ENCODE measurements around the gene CREB3L1.
A peak's percentile ranks its signal among the peaks of the same experiment; 100 is the strongest.
"Not testable (repeated sequence)": the region's sequence is repeated elsewhere in the genome, so short reads cannot be mapped to it uniquely, and the experiment has no call there.

Gene CREB3L1

DNA sequence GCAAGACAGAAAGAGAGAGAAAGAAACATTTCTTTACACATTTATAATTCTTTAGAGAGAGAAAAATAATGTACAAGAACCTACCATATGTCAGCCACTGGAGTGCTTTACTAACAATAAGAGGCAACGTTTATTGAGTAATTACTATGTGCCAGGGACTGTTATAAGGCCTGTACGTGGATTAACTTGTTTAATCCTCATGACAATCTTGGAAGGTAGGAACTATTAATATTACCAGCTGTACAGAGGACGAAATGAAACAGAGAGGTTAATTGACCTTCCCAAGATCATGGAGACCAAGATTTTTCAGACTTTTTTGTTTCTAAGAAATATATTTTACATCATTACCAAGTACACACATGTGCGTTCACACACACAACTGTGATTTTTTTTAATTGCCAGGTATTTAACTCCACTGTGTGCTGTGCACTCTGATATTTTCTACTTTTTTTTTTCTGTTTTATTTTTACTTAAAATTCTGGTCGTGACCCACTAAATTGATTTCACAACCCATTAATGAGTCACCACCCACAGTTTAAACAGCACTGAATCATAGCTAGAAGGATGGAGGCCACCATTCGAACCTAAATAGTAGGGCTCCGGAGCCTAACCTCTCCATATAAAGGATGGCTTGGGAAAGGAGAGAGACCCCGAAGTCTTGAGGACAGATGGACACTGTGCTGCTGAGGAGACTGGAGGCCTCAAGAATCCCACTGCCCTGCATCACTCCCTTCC, 21.4 kb downstream of the CREB3L1 start:
- DNase-seq: no peak

DNA sequence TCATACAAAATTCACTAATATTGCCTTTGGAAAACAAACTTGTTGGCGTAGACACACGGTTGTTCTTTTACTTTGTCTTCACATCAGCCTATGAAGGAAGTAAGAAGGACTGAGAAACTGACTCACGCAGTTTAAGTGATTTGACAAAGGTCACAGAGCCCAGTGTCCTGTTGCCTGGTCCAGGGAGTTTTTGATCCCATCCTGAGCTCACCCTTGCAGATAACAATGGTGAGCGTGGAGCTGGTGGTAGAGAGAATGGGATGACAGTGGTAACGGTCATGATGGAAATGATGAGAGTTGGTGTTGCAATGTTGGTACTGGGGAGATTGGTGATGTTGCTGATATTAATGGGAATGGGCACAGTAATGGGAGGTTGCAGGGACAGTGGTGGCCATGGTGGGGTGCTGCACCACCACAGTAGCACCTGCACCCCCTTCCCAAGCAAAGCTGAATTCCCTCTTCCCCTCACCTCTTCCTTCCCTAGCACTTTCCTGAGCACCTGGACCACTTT, 22.0 kb downstream of the CREB3L1 start:
- no peak for DNase-seq

DNA sequence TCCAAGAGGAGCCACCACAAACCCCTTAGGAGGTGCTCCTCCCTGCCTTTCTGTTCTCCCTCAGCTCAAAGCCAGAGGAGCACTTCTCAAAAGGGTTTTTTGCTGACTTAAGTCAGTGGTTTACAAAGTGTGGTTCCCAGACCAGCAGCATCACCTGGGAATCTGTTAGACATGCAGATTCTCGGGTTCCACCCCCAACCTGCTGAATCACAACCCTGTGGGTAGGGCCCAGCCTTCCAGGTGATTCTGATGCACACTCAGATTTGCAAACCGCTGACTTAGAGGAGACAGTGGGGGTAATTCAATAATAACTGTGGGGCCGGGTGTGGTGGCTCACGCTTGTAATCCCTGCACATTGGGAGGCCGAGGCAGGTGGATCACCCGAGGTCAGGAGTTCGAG, 22.8 kb downstream of the CREB3L1 start:
- no peak for DNase-seq

DNA sequence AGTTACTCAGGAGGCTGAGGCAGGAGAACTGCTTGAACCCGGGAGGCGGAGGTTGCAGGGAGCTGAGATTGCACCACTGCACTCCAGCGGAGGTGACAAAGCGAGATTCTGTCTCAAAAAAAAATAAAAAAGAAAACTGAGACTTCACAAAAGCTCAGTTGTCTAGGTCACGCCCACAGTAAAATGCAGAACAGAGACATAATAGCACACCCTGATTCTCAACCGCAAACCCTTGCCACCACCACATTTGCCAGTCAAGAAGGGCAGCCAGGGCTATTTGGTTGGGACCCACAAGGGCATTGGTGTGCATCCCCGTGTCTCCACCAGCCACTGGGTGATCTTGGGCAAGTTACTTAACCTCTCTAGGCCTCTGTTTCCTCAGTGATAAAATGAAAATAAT, 25.4 kb downstream of the CREB3L1 start:
- DNase-seq: no peak

DNA sequence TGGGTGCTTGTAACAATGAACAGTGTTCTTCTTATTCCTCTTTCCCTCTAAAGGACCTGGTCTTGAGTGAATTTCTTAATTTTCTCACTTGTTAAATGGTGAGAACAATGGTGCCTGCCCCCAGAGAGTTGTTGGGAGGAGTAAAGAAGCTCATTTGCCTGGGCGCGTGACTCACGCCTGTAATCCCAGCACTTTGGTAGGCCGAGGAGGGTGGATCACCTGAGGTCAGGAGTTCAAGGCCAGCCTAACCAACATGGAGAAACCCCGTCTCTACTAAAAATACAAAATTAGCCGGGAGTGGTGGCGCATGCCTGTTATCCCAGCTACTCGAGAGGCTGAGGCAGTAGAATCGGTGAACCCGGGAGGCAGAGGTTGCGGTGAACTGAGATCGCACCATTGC, 26.6 kb downstream of the CREB3L1 start:
- not testable (repeated sequence) for DNase-seq

DNA sequence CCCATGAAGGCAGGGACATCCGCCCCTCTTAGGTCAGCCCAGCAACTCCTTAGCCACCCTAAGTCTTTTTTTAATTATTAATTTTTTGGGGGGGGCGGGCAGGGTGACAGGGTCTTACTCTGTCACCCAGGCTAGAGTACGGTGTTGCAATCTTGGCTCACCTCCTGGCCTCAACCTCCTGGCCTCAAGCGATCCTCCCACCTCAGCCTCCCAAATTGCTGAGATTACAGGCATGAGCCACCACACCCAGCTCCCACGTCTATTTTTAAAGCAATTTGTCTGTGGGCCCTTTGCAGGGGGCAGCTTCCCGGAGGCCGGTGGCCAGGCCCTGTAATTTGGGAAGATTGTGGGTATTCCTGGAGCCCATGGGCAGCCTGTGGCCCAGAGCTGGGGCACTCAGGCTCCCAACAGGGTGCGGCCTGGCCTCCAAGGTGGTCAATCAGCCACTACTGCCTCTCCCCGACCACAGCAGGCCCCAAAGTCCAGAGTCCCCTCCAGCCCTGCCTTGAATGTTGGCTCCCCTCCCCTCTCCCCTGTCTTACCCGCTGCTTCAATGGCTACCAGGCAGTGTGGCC, 27.2 kb downstream of the CREB3L1 start:
- no peak for DNase-seq

DNA sequence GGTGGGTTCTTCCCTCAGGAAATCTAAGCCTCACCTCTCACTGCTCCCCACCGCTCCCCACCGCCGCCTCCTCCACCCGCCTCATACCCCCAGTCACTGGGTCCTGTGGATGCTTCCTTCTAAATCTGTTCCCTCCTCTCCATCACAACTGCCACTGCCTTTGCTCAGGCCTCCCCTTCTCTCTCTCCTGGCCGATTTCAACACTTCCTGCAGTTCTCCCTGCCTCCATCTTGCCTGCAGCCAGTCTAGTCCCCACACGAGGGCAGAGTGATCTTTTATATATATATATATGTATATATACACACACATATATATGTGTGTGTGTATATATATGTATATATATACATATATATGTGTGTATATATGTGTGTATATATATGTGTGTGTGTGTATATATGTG, 27.8 kb downstream of the CREB3L1 start:
- no peak for DNase-seq

DNA sequence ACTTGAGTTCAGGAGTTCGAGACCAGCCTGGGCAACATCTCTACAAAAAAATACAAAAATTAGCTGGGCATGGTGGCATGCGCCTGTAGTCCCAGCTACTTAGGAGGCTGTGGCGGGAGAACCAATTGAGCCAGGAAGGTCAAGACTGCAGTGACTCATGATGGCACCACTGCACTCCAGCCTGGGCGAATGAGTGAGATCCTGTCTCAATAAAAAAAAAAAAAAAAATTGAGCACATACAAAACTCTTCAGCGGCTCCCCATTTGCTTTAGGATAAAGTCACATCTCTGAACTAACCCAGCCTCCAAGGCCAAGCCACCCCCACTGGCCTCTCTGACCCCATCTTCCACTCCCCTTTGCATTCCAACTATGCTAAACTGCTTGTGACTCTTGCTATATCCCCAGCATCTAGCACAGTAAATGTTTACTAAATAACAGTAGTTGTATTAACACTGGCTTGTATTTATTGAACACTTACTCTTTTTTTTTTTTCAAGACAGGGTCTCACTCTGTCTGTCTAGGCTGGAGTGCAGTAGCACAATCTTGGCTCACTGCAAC, 28.9 kb downstream of the CREB3L1 start:
- DNase-seq: no peak

DNA sequence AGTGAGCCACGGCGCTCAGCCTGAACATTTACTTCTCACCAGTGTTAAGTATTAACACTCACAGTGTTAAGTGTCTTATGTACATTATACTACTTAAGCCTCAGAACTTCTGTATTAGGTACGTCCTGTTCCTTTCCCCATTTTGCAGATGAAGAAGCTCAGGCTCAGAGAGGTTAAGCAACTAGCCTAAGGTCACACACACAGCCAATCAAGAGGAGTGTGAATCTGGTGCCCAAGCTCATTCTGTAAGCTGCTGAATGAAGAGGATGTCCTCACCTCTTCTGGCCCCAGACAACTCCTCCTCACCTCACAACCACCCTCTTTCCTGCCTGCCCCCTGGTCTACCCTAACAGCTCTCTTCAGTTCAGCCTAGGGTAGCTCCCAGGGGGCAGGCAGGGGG, 29.9 kb downstream of the CREB3L1 start:
- no peak for DNase-seq

DNA sequence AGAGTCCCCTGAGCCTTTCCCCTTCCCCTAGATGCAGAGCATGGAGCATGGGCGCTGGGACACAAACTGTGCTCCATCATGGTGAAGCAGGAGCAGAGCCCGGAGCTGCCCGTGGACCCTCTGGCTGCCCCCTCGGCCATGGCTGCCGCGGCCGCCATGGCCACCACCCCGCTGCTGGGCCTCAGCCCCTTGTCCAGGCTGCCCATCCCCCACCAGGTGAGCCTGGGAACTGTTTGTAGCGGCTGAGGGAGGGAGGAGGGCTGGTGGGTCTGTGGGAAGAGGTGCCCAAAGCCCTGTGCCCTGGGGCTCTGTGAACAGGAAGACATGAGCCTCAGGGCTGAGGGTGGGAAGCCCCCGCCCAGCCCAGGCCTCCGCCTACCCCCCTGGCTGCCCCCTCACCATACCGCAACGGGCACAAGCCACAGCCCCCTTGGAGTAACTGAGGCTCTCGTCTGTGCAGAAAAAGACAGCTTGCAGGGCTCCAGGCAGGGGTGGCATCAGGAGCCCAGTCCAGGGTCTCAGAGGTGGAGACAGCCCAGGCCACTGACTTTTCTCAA, 30.4 kb downstream of the CREB3L1 start:
- DNase-seq: no peak

DNA sequence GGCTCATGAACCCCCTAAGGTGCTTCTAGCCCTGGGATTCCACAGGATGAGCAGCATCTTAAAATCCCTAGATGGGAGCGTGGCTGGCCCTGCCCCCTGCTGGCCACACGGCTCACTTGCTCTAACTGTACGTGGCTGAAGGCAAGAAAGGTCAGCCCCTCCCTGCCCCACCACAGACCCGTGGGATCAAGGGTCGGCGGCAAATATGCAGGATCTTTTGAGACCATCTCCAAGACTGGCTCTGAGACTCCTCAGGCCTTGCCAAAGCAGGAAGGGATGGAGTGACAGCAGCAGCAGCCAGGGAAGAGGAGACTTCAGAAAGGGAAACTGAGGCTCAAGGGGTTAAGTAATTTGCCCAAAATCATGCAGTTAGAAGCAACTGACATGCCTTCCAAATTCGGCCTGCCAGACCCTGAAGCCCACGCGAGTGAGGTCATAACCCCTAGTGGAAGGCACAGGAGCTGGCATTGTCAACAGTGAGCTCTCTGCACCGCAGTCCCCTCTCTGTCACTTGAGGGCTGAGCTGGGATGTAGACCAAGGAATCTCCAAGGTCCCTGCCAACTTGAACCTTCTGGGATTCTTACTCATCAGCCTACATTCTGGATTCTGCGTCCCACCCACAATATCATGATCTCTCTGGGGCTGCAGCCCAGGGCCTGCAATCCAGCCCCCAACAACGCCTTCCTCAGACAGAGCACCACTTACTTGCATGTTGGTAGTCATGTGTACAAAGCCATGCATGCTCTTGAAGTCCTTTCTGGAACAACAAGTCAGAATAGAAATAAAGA, 31.4 kb downstream of the CREB3L1 start:
- peak; percentile 74 for DNase-seq

DNA sequence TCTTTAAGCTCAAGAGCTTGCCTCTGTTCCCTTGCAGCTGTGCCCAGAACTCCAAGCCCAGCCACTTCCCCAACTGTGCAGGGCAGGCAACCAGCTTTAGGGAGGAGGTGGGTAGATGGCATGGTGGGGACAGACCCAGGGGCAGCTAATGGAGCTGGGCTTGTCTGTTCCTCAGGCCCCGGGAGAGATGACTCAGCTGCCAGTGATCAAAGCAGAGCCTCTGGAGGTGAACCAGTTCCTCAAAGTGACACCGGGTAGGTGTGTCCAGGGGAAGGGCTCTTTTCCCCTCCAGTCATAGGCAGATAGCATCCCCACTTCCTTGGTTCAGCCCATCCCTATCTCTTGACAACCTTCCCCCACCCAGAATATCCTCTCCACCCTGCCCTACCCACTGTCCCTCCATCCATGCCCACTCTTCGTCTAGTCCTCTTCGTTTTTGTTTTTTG, 32.4 kb downstream of the CREB3L1 start:
- DNase-seq: no peak

DNA sequence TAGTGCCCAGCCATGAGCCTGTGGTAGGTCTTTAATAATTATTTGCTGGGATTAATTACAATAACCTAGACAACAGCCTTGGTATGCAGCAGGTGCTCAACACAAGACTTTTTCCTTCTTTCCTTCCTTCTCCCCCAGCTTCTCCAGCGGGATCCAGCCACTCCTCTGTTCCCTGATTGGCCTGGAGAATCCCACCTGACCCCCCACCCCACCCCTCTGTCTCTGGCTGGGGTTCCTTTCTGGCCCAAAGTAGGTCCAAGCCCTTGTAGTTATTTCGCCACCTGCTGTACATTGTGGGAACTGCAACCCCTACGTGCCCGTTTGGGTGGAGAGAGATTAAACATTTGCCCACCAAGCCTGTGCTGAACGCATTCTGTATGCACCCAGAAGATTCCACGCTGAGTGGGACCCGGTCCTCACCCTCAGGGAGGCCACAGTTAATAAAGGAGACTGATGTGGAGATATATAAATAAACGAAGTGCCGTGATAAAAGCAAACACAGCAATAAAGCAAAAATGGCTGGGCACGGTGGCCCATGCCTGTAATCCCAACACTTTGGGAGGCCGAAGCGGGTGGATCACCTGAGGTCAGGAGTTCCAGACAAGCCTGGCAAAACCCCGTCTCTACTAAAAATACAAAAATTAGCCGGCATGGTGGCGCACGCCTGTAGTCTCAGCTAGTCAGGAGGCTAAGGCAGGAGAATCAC, 37.7 kb downstream of the CREB3L1 start:
- DNase-seq: peak; percentile 81

DNA sequence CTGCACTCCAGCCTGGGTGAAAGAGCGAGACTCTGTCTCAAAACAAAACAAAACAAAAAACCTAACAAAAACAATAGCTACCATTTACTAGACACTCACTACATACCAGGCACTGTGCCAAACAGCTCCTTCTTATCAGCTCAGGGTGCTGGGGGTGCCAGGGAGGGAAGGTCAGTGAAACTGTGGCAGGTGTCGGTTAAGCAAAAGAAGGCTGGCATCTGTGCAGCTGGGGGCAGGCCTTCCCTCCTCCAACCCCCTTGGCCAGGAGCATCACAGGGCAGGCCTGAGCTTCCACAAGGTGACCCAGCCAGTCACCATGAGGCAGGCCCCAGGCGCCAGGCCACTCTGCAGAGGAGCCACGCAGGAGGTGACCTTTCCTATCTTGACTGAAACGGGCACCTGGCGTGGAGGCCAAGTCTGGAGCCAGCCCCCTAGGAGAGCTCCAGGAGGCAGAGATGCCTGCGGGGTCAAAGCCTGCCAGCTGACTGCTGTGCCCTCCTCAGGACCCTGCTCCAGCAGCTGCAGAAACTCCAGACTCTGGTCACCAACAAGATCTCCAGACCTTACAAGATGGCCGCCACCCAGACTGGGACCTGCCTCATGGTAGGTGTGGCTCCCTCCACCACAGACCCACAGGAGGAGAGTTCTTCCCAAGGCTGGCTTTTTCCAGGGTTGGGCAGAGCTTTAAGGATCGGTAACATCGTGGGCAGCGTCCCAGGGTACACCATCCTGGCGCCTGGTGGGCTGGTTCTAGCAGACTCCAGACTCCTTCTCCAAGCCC, 38.5 kb downstream of the CREB3L1 start:
- DNase-seq: no peak

DNA sequence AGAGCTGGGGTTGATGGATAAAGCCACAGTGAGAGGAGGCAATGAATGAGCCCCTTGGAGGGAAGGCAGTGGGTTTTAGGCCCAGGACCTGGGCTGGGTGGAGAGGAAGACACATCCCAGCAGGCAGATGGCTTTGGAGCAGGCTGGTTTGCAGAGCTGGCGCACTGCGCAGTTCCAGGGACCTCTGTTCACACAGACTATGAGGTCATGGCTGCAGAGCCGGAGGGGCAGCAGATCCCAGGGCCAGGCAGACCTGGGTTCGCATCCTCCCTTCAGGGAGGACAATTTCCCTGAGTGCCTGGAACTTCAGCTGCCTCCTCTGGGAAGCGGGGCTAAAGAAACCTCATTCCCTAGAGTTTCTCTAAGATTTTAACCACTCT, 41.6 kb downstream of the CREB3L1 start:
- no peak for DNase-seq

- DNase-seq: no peak
Observed at GRCh38 chr11:46321757-46322156, 44.3 kb downstream of the CREB3L1 start.

DNA sequence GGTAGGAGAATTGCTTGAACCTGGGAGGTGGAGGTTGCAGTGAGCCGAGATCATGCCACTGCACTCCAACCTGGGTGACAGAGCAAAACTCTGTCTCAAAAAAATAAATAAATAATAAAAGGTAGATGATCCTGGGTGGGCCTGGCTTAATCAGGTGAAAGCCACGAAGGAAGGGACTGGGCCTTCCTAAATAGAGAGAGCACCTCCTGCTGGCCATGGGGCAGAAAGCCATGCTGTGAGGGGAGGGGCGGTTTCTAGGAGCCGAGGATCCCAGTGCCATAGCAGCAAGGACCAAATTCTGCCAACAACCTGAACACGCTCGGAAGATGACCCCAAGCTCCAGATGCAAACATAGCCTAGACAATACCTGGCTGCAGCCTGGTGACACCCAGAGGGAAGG, 45.3 kb downstream of the CREB3L1 start:
- DNase-seq: no peak

GRCh38 chr11:46326813-46327416, 49.5 kb downstream of the CREB3L1 start:
- no peak for DNase-seq

GRCh38 chr11:46327829-46328228, 50.4 kb downstream of the CREB3L1 start:
- DNase-seq: no peak

DNA sequence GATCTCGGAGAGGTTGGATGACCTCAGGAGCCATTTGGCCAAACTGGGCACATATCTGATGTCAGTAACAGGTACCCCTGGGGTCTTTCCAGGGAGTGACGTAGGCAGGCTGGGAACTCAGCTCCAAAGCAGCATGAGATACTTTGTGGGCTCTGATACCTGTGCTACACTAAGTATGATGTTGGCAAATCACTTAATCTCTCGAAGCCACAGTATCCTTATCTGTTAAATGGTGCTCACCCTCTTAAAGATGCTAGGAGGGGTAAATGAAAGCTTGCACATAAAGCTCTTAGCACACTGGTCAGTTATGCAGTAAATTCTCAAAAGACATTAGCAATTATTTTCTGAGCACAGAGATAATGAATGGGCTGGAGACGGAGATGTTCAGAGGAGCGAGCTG, 52.7 kb downstream of the CREB3L1 start:
- no peak for DNase-seq

- no peak for DNase-seq
Observed at GRCh38 chr11:46330563-46331281, 53.3 kb downstream of the CREB3L1 start.
